GM21515 (cell line): Measurements from ENCODE around the gene SFT2D3.

Source experiments
- ATAC-seq: cut with Tn5 transposase; IDR thresholded peaks from one replicate; pipeline ENCODE4 v1.9.1; 2021; ENCODE audit not compliant: unreplicated experiment

SFT2D3 gene

DNA sequence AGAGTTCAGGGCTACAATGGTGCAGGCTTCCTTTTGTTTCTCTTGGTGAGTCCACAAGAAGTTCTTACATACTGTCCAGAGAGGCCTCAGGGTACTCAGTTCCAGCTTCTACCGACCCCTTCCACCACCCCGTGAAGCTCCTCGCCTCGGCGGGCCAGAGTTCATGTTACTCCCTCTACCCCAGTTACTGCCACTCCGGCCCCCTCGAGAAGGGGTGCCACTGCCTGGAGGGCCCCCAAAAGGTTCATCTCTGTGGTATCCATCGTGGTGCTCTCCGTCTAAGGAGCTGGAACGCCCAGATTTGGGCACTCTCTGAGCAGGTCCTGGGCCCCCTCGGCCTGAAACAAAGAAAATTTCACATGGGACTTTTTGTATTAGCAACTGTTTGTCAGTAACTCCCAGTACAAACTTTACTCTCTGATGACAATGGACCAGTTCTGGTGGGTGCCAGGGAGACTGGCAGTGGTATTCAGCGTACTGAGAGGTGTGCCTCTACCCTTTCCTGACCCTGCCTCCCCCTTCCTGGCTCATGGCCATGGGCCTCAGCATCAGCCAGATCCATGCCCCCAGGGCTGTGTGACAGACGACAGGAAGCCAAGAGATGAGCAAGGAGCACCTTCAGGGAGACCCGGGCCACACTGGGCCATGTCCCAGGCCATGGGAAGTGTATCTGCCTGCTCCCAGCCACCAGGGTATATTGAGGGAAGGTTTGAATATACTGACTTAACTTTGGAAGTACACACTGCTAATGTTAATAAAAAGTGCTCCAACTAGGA is 5.1 kb downstream of the SFT2D3 start:
- no peak for ATAC-seq

GRCh38 chr2:127707890-127708648 is 6.8 kb downstream of the SFT2D3 start:
- ATAC-seq = no peak

- ATAC-seq = no peak
Measured at GRCh38 chr2:127709336-127709735, 8.0 kb downstream of the SFT2D3 start.

GRCh38 chr2:127712999-127713398 is 11.7 kb downstream of the SFT2D3 start:
- ATAC-seq = no peak

DNA sequence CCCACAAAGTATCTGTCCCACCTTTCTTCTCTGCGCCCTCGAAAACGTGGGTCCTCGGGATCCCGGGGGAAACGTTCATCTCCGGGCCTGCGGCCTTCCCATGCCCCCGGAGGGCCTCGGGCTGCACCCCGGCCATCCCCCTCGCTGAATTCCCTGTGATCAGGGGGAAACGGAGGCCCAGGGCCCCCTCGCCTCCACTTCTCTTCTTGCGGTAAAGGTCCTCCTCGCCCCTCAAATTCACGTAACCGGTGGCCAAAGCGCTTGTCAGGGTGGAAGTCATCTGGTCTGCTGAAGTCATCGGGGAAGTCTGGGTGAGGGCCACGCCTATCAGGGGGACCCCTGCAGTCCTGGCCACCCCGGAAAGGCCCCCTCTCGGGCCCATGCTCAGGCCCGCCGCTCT is 12.3 kb downstream of the SFT2D3 start:
- ATAC-seq = no peak

DNA sequence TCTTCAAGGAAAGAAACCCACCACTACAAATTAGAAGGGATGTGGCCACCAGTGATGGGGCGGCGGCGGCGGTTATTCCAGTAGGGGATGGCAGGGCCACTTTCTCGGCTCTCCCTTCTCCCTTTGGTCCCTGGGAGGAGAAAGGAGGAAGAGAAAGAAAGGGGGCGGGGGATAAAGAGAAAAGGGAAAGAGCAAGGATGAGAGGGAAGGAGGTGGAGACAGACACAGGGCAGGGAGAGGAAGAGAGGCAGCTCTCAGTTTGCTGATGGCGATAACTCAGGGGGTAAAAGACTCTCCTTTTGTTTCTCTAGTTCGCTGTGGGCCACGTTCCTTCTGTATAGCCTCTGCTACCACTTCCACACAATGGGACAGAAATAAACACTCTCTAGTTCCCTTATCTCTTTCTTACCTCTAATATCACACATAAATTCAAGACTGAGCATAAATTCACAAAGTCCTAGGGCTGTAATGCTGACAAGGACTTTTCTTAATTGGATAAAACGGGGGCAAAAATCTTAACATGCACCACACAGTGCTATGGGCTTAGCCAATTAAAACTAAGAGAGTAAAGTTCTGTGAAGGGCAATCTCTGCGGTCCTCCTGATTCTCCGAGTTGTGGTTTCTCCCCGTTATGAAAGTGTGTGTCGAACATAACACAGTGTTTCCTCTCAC is 14.6 kb downstream of the SFT2D3 start:
- no peak for ATAC-seq

GRCh38 chr2:127718271-127718670 is 17.0 kb downstream of the SFT2D3 start:
- ATAC-seq = no peak

GRCh38 chr2:127719301-127720218 is 18.3 kb downstream of the SFT2D3 start:
- ATAC-seq = no peak

DNA sequence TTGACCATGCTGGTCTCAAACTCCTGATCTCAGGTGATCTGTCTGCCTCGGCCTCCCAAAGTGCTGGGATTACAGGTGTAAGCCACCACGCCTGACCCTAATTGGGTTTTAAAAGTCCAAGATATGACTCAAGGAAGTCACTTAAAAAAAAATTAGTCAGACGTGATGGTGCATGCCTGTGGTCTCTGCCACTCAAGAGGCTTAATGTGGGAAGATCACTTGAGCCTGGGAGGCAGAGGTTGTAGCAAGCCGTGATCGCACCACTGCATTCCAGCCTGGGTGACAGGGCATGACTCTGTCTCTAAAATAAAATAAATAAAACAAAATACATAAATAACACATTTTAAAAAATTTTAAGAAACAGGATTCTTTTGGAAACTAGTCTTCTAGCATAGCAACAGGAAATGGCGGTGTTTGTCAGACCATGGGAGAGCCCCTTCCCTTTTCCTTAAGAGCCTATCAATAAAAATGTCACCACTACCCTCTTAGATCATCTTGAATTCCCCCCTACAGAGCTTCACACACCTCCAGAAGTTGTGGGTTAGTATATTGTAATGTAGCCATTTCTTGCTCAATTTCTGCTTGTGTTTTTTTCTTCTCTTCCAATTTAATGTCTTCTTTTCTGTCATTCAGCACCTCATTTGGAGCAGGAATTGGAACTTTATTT is 20.1 kb downstream of the SFT2D3 start:
- no peak for ATAC-seq

DNA sequence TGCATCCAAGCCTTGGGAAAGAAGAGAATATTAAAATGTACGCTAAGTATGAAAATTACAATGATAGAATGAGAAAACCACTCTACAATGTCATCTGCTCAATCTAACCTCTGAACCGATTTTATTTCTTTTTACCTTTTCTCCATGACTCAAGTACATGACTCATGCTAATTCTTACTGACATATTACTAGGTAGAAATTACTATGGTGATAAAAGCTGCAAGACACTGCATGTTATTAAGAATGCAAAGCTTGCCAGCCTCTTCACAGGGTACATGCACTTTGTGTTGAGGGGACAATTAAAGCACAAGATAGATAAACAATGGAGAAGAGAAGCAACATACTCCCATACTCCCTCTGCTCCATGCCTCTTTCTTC is 20.7 kb downstream of the SFT2D3 start:
- ATAC-seq = no peak

DNA sequence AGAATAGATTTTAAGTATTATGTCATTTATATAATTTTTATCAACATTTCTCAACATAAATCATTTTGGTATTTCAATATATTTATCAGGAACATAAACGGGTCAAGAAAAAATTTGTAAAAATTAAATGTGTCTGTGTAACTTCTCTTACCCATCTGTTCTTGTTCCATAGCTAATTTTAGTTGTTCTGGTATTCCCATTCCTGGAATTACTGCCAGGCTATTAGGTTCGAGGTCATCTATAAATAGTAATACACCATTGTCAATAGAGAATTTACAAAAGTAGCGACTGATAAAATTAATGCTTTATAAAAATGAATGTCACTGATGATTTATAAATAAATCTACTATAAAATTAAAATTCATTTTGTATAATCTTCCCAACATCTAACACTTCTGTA is 21.5 kb downstream of the SFT2D3 start:
- no peak for ATAC-seq

GRCh38 chr2:127726158-127726880 is 25.0 kb downstream of the SFT2D3 start:
- ATAC-seq = no peak

DNA sequence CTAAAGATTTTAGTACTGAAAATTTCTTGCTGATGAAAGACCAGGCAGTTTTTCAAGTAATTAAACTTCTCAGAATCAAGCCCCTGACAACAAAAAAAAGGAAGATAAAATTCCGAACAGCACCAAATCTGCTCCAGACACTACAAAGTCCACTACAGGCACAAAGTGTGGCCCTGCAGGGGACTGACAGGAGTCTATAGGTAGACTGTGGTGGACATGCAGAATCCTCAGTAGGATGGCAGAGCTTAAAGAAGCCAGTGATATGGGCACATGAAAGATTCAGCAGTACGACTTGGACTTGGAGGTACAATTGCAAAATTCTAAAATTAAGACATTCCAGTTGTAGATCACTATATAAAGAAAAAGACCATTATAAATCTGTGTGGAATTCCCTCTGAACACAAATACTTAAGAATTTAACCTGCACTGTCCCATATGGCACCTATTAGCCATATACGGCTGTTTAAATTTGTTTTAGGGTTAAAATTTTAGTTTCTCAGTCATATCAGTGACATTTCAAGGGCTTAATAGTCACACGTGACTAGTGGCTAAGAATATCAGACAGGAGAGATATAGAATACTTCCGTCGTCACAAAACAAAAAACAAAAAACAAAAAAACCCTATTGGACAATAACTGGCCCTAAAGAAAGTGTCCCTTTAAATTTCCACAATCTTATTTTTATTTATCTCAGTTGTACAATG is 32.0 kb downstream of the SFT2D3 start:
- no peak for ATAC-seq

GRCh38 chr2:127733816-127734537 is 32.7 kb downstream of the SFT2D3 start:
- ATAC-seq = no peak

DNA sequence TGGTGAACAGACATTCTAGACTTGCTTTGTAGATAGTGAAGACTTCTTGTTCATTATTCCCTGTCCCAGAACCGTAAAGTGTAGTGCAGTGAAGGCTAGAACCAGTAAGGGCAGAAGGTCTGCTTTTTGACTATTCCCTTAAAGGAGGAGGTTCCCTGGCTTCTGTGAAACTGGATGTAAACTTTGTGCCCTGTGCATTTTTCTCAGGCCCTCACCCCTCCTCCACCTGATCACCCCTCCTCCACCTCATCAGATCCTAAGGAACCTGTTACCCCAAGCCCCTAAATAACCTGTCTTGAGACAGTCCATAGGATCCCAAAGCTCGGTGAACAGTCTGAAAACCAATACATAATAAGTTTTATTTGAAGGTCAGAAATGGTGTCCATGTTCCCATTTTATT is 33.7 kb downstream of the SFT2D3 start:
- no peak for ATAC-seq

DNA sequence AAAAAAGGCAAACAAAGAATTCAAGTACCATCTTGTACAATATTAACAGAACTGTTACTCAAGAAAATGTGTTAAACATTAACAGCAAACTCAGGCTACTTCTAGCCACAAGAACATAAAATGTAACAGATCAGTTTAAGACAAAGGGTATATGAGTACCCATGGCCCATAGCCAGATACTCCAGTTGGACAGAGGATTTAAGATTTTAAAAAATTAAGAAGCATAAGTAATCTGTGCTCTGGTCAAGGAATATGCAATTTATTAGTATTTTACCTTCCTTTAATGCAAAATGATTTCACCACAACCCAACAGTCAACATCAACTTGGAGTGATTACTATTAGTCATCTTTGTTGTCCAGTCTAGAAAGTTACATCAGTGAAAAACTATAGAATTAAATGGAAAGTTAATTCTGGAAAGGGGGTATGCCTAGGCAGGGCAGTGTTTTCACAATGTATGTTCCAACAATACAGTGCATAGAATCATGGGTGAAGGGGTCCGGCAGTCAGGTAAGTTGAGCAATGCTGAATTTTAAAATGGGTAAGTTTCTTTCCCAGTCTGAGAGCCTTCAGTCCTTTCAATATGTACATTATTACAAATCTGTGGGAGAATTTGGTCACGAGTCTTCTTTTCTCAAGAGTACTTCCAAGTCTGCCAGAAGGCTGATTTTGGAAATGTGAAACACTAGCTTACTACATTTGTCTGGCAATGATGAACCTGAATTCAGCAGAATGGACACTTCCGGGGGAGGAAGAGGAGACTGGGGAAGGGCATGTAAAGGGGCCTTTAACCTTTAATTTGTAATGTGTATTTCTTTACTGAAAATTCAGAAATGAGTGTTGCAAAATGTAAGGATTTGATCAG is 34.5 kb downstream of the SFT2D3 start:
- ATAC-seq = no peak

GRCh38 chr2:127737892-127738291 is 36.6 kb downstream of the SFT2D3 start:
- no peak for ATAC-seq

GRCh38 chr2:127739800-127740199 is 38.5 kb downstream of the SFT2D3 start:
- no peak for ATAC-seq
